Mesendoderm (in vitro differentiated cells): ENCODE results near the gene CYP19A1.

ENCODE experiments used
- DNase-seq: peaks from one replicate; pipeline ENCODE4 v3.0.0; 2013
- H2AK5ac ChIP-seq: 2 replicates; pipeline ENCODE4 v1.6.1; 2013; ENCODE audit warnings: low read length, inconsistent platforms
- H2BK120ac ChIP-seq: 2 replicates; pipeline ENCODE4 v1.6.1; 2013; ENCODE audit warnings: low read depth, mild to moderate bottlenecking, low read length, moderate library complexity, mixed read lengths
- H2BK15ac ChIP-seq: replicated peaks from 2 replicates; pipeline ENCODE4 v1.6.1; 2013; ENCODE audit warnings: low read depth, mild to moderate bottlenecking, moderate library complexity
- H2BK5ac ChIP-seq: 2 replicates; pipeline ENCODE4 v1.6.1; 2013; ENCODE audit warnings: low read length, inconsistent platforms
- H3K18ac ChIP-seq: 2 replicates; pipeline ENCODE4 v1.6.1; 2013; ENCODE audit warnings: mild to moderate bottlenecking, low read length, mixed read lengths
- H3K23ac ChIP-seq: one replicate; pipeline ENCODE4 v1.6.1; 2013; ENCODE audit warnings: low read length
- H3K27ac ChIP-seq: 2 replicates; pipeline ENCODE4 v1.5.1; 2013; ENCODE audit warnings: low read depth, mild to moderate bottlenecking, inconsistent platforms, low read length, moderate library complexity
- H3K27me3 ChIP-seq: 2 replicates; pipeline ENCODE4 v1.6.1; 2013; ENCODE audit warnings: low read length, control low read depth, mild to moderate bottlenecking, inconsistent platforms; ENCODE audit not compliant: insufficient read depth, poor library complexity
- H3K36me3 ChIP-seq: 2 replicates; pipeline ENCODE4 v1.6.1; 2013; ENCODE audit warnings: low read length, inconsistent platforms; ENCODE audit not compliant: control insufficient read depth, insufficient read depth
- H3K4ac ChIP-seq: one replicate; pipeline ENCODE4 v1.6.1; 2013; ENCODE audit warnings: low read depth, mild to moderate bottlenecking, low read length, moderate library complexity
- H3K4me1 ChIP-seq: 2 replicates; pipeline ENCODE4 v1.6.1; 2013; ENCODE audit warnings: low read depth, low read length, inconsistent platforms; ENCODE audit not compliant: control insufficient read depth
- H3K4me2 ChIP-seq: 2 replicates; pipeline ENCODE4 v1.6.1; 2013; ENCODE audit warnings: low read length
- H3K4me3 ChIP-seq: 2 replicates; pipeline ENCODE4 v1.5.1; 2013; ENCODE audit warnings: mild to moderate bottlenecking, low read length
- H3K56ac ChIP-seq: one replicate; pipeline ENCODE4 v1.6.1; 2013; ENCODE audit warnings: low read length
- H3K79me1 ChIP-seq: 2 replicates; pipeline ENCODE4 v1.6.1; 2013; ENCODE audit warnings: low read length, inconsistent platforms
- H3K79me2 ChIP-seq: 2 replicates; pipeline ENCODE4 v1.6.1; 2013; ENCODE audit warnings: mild to moderate bottlenecking, low read length; ENCODE audit not compliant: control insufficient read depth, insufficient read depth
- H3K9ac ChIP-seq: 2 replicates; pipeline ENCODE4 v1.6.1; 2013; ENCODE audit warnings: low read length, inconsistent platforms
- H4K5ac ChIP-seq: one replicate; pipeline ENCODE4 v1.6.1; 2013; ENCODE audit warnings: low read length
- H4K8ac ChIP-seq: one replicate; pipeline ENCODE4 v1.6.1; 2013; ENCODE audit warnings: low read depth, mild to moderate bottlenecking, control low read depth, low read length, moderate library complexity
- WGBS: extraction: QIAGEN DNeasy Blood & Tissue Kit; methylation state at CpG from one replicate; pipeline ENCODE4 v1.1.7; 2013; ENCODE audit warnings: low lambda C conversion rate, missing lambda C conversion rate; ENCODE audit not compliant: insufficient coverage; ENCODE audit errors: extremely low coverage; 5-methylcytosine and 5-hydroxymethylcytosine counted together

CYP19A1 gene

DNA sequence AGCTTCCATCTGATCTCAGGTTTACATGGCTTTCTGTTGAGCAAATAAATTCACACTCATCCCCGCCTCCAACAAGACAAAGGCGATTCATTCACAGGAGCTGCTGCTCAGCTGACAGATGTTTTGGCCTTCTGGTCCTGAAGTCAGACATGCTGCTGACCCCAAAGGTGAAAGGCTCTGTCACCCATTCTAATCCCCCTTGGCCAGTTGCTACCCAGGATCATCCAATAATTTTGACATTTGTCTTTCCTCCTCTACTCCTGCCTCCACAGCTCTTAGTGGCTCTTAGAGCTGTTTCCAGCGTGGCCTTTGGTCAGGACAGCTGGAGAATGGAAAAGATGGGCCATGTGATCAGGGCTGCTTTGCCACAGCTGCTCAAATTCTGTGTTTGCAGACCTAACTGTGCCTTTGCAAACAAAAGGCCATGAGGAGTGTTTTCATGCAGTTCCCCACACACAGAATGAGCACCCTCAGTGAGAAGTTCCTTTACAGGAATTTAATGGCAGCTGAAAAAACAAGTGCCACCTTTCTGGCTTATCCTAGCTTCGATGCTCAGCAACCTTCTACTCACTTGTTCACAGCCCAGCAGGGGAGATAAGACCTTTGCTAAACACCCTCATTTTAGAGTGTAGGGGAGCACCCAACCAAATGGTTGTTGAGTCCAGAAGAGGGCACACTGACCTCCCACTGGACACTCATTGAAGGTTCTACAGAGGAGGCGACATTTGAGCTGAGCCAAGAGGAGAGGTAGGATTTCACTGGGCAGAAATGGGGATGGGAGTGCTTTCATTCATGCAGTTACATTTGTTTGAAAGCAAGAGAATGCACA lies 39.0 kb downstream of the CYP19A1 start:
- Histone ChIP-seq H3K23ac (no peak overlapping the region), H3K27me3 (no peaks in the 10 kb centered on the region), H2BK15ac (no peak overlapping the region), H3K18ac (no peak overlapping the region), H3K4me2 (no peak overlapping the region), H3K27ac (no peak overlapping the region), H3K4me1 (no peaks in the 10 kb centered on the region), H4K5ac (no peak overlapping the region), H4K8ac (no peak overlapping the region), H3K9ac (no peak overlapping the region), H3K36me3 (no peaks in the 10 kb centered on the region), H2BK5ac (no peak overlapping the region), H3K79me2 (no peaks in the 10 kb centered on the region), H3K4ac (no peak overlapping the region), H2AK5ac (no peak overlapping the region), H3K79me1 (no peaks in the 10 kb centered on the region), H3K56ac (no peak overlapping the region), H3K4me3 (no peak overlapping the region), H2BK120ac (no peak overlapping the region)
- no peak for DNase-seq
- no CpG with 5 or more reads among the region's 5 CpGs for WGBS

DNA sequence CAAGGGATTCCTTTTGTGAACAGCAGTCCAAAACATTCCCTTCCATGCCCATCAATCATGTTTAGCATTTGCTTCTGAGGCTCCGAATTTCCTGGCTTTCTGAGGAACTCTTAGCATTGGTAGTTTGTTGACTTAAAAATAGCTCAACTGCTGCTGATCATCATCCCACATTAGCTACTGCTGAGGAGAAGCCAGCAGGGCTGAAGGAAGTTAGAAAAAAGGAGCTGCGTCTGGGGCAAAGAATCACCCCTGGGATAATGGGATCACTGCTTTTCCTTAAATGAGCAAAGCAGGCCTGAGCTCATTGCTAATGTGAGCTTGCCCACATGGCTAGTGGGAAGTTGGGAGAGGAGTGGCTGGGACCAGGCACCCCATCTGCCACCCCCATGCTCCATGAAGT lies 39.8 kb downstream of the CYP19A1 start:
- no CpG with 5 or more reads among the region's 2 CpGs for WGBS
- Histone ChIP-seq H3K56ac (no peak overlapping the region), H2BK15ac (no peak overlapping the region), H3K4me3 (no peak overlapping the region), H4K5ac (no peak overlapping the region), H3K23ac (no peak overlapping the region), H3K27me3 (no peaks in the 10 kb centered on the region), H3K4me2 (no peak overlapping the region), H3K9ac (no peak overlapping the region), H2BK5ac (no peak overlapping the region), H4K8ac (no peak overlapping the region), H2AK5ac (no peak overlapping the region), H2BK120ac (no peak overlapping the region), H3K4ac (no peak overlapping the region), H3K4me1 (no peaks in the 10 kb centered on the region), H3K27ac (no peak overlapping the region), H3K79me2 (no peaks in the 10 kb centered on the region), H3K79me1 (no peaks in the 10 kb centered on the region), H3K18ac (no peak overlapping the region), H3K36me3 (no peaks in the 10 kb centered on the region)
- no peak for DNase-seq

DNA sequence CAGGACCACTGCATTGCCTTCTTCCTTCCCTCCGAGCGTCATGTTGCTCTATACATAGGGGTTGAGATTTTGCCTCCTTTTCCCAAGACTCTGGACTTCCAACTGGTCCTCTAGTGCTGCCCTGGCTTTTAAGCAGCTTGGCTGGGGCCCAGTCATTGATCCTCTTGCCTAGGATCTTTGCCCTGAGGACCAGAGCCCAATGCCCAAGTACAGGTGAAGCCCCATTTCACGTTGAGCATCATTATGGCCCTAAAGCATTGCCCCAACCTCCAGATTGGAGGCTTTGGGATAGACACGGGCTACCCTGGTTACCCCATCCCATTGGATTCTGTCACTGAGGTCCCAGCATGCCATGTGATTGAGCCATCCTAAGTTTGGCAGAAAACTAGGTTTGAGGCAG lies 47.7 kb downstream of the CYP19A1 start:
- H3K79me1 ChIP-seq: no peaks in the 10 kb centered on the region
- no peak for DNase-seq
- no peak overlapping the region for H3K27ac ChIP-seq
- H2AK5ac ChIP-seq: no peak overlapping the region
- no peak overlapping the region for H4K5ac ChIP-seq
- H3K4me2 ChIP-seq: no peak overlapping the region
- no peak overlapping the region for H2BK15ac ChIP-seq
- H3K4me1 ChIP-seq: peaks cover 3% of the 10 kb centered on the region
- no peak overlapping the region for H2BK120ac ChIP-seq
- no peak overlapping the region for H3K23ac ChIP-seq
- H3K4ac ChIP-seq: no peak overlapping the region
- no peak overlapping the region for H3K4me3 ChIP-seq
- H3K18ac ChIP-seq: no peak overlapping the region
- H3K36me3 ChIP-seq: no peaks in the 10 kb centered on the region
- no peak overlapping the region for H2BK5ac ChIP-seq
- no peak overlapping the region for H4K8ac ChIP-seq
- no peak overlapping the region for H3K9ac ChIP-seq
- no peaks in the 10 kb centered on the region for H3K79me2 ChIP-seq
- no peaks in the 10 kb centered on the region for H3K27me3 ChIP-seq
- no peak overlapping the region for H3K56ac ChIP-seq
- WGBS: no CpG with 5 or more reads among the region's 4 CpGs

DNA sequence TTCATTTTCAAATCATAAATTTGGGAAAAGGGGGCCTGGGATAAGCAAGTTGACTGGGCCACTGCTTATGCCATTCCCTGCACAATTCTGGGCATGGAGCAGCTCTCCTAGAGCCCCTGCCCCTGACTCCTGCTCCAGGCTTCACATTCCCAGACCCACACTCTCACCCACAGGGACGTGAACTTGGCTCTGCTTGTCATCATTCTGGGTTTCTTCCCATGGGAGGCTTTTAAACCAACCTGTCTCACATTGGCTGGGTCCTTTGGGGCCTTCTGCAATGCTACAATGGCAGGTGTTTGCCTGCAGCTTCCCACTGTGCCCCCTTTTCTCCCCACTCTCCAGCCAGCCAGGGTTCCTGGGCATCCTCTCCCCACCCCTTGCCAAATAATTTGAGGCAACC lies 49.1 kb downstream of the CYP19A1 start:
- no peak overlapping the region for H3K56ac ChIP-seq

DNA sequence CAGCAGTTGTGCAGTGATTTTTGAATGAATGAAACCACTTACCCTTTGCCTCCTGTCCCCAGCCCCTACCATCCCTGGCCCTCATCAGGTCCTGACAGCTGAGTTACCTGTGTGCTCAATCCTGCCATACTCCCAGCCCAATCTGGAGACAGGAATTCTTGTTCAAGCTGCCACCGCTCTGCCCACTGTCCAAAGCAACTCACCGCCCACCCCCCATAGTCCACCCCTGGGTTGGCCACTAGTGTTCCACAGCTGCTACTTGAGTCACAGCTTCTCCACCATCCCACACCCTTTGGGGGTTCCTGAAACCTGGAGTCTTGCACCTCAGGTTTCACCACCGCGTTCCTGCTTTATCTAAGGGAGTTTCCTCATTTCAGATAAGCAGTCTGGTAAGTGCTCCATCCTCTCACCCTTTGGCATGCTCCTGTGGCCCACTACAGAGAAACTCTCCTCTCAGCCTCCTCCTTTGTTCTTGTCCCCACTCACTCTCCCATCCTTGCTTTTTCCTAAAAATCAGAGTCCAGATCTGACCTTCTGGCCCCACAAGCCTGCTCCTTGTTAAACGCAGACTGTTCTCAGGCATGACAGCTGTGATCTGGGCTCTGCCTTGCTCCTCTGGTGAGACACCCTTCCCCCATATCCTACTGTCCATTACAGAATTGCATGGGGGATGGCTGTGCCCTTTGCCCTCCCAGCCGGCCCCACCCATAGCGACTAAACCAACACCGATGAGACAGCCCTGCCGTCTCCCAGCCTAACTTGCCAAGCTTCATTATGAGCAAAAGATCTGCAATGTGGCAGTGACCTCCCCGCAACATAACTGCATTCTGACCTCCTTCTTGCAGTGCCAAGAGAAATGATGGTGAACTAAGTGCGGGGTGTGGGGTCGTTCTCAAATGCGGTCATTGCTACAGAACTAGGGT lies 50.0 kb downstream of the CYP19A1 start:
- H3K4me2 ChIP-seq: no peak overlapping the region
- H2BK15ac ChIP-seq: no peak overlapping the region
- no peak overlapping the region for H3K4ac ChIP-seq
- H3K79me2 ChIP-seq: no peaks in the 10 kb centered on the region
- H2BK5ac ChIP-seq: no peak overlapping the region
- H4K8ac ChIP-seq: no peak overlapping the region
- H2AK5ac ChIP-seq: no peak overlapping the region
- H3K79me1 ChIP-seq: no peaks in the 10 kb centered on the region
- H3K4me1 ChIP-seq: peaks cover 3% of the 10 kb centered on the region
- H3K56ac ChIP-seq: peak overlapping the region; percentile 10
- WGBS: no CpG with 5 or more reads among the region's 13 CpGs
- H2BK120ac ChIP-seq: no peak overlapping the region
- no peak overlapping the region for H3K9ac ChIP-seq
- no peaks in the 10 kb centered on the region for H3K27me3 ChIP-seq
- no peak overlapping the region for H3K4me3 ChIP-seq
- H4K5ac ChIP-seq: no peak overlapping the region
- H3K23ac ChIP-seq: no peak overlapping the region
- peak; percentile 14 for DNase-seq
- no peaks in the 10 kb centered on the region for H3K36me3 ChIP-seq
- no peak overlapping the region for H3K18ac ChIP-seq
- no peak overlapping the region for H3K27ac ChIP-seq

More for the DNA sequence above, 49.1 kb downstream of the CYP19A1 start:
- Histone ChIP-seq H3K4ac (no peak overlapping the region), H3K36me3 (no peaks in the 10 kb centered on the region), H3K27ac (no peak overlapping the region), H3K79me1 (no peaks in the 10 kb centered on the region), H3K79me2 (no peaks in the 10 kb centered on the region), H3K18ac (no peak overlapping the region), H4K8ac (no peak overlapping the region), H3K27me3 (no peaks in the 10 kb centered on the region), H4K5ac (no peak overlapping the region), H3K4me1 (peaks cover 3% of the 10 kb centered on the region), H3K4me3 (no peak overlapping the region), H2BK5ac (no peak overlapping the region), H2BK120ac (no peak overlapping the region), H3K4me2 (no peak overlapping the region), H2BK15ac (no peak overlapping the region), H3K23ac (no peak overlapping the region), H3K9ac (no peak overlapping the region), H2AK5ac (no peak overlapping the region)
- WGBS: no CpG with 5 or more reads among the region's 1 CpG
- no peak for DNase-seq
